Neutrophil (primary cell): ENCODE measurements around the gene CTNNA2.

Experiments
- H3K27ac ChIP-seq: fragments of 200-600 bp; sonication (generic); 2 replicates; pipeline ENCODE4 v1.5.1; 2016; ENCODE audit warnings: mild to moderate bottlenecking, moderate library complexity
- H3K27me3 ChIP-seq: fragments of 200-600 bp; sonication (generic); 2 replicates; pipeline ENCODE4 v1.6.0; 2016; ENCODE audit warnings: mild to moderate bottlenecking
- H3K36me3 ChIP-seq: fragments of 200-600 bp; sonication (generic); 2 replicates; pipeline ENCODE4 v1.5.1; 2017
- H3K4me1 ChIP-seq, 2 experiments: fragments of 200-600 bp in 1 of 2; sonication (generic) in 1 of 2; 1 replicate in 1 of 2; 2 replicates in 1 of 2; pipeline versions ENCODE4 v1.5.1 to v1.6.1; 2013 to 2016; ENCODE audit warnings: low read depth in 1 of 2, low read length in 1 of 2, mild to moderate bottlenecking in 1 of 2, moderate library complexity in 1 of 2; ENCODE audit not compliant: control insufficient read depth in 1 of 2, insufficient read depth in 1 of 2
- H3K4me3 ChIP-seq, 2 experiments: fragments of 200-600 bp in 1 of 2; sonication (generic) in 1 of 2; 1 replicate in 1 of 2; 2 replicates in 1 of 2; pipeline ENCODE4 v1.5.1; 2013 to 2016; ENCODE audit warnings: low read depth in 1 of 2, low read length in 1 of 2, mild to moderate bottlenecking in 1 of 2, moderate library complexity in 1 of 2
- H3K9me3 ChIP-seq: fragments of 200-600 bp; sonication (generic); 2 replicates; pipeline ENCODE4 v1.5.1; 2016
- TF ChIP-seq, protein P1 (sequence below): fragments of 200-600 bp; sonication (generic); IDR thresholded peaks from 2 replicates; pipeline ENCODE4 v1.5.1; 2016; ENCODE audit warnings: antibody characterized with exemption

CTNNA2 gene

DNA sequence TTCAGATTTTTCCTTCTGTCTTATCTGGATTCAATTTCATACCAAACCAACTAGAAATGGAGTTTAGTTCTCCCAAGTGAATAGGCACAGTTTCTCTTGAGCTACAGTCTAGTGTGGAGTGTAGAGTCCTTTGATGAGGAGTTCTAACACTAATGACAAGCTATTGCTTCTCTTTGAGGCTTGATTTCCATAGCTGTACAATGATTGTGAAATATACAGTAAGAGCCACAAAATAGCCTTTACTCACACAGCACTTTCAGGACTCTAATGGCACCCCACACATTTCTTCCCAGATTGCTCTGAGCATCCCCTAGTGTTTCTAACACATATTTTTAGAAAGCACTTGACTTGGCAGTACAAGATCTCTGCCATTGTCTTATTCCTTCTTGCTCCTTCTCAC is 638.4 kb downstream of the CTNNA2 start:
- TF ChIP-seq, protein P1, sequence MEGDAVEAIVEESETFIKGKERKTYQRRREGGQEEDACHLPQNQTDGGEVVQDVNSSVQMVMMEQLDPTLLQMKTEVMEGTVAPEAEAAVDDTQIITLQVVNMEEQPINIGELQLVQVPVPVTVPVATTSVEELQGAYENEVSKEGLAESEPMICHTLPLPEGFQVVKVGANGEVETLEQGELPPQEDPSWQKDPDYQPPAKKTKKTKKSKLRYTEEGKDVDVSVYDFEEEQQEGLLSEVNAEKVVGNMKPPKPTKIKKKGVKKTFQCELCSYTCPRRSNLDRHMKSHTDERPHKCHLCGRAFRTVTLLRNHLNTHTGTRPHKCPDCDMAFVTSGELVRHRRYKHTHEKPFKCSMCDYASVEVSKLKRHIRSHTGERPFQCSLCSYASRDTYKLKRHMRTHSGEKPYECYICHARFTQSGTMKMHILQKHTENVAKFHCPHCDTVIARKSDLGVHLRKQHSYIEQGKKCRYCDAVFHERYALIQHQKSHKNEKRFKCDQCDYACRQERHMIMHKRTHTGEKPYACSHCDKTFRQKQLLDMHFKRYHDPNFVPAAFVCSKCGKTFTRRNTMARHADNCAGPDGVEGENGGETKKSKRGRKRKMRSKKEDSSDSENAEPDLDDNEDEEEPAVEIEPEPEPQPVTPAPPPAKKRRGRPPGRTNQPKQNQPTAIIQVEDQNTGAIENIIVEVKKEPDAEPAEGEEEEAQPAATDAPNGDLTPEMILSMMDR = no peak
- no peaks in the 10 kb centered on the region for H3K27me3 ChIP-seq
- no peaks in the 10 kb centered on the region for H3K36me3 ChIP-seq
- H3K27ac ChIP-seq = no peak overlapping the region
- H3K4me3 ChIP-seq = no peak overlapping the region
- no peaks in the 10 kb centered on the region for H3K4me1 ChIP-seq
- no peaks in the 10 kb centered on the region for H3K9me3 ChIP-seq

DNA sequence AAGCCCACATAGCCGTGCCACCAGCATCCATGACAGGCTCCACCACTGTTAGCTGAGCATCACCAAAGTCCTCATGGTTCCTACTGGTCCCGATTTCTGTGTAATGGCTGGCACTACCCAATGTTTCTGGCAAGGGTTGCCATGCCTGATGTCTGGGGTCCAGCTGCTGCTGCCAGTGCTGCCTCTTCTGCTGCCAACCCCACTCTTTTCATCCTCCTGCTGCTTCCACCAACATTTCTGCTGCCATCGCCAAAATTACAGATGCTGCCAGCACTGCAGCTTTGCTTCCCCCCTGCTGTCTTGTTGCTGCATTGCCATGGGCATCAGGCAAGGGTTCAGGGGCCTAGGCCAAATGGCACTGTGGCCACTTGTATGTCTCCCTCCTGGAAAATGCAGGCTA is 638.8 kb downstream of the CTNNA2 start:
- Histone ChIP-seq H3K9me3 (no peaks in the 10 kb centered on the region), H3K27ac (no peak overlapping the region), H3K27me3 (no peaks in the 10 kb centered on the region), H3K4me3 (no peak overlapping the region), H3K4me1 (no peaks in the 10 kb centered on the region), H3K36me3 (no peaks in the 10 kb centered on the region)
- TF ChIP-seq, protein P1 = no peak

DNA sequence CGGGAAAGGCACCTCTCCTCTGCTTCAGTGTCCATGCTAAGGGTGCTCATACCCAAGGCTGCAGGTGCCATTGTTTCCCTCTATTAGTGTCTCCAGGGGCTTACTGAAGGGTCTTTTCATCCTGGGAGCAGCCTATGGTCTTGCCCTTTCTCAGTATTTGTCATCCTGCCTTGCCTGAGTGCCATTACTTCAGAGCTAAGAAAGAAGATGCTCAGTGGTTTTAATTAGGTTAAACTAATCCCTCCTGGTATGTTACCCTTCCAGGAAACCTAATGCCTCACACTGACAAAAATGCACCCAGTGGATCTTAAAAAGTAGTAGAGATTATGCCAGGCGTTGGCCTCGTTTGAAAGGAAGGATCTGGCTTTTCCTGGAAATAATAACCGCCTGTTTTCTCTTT is 640.3 kb downstream of the CTNNA2 start:
- Histone ChIP-seq H3K4me1 (no peaks in the 10 kb centered on the region), H3K27ac (no peak overlapping the region), H3K36me3 (no peaks in the 10 kb centered on the region), H3K9me3 (no peaks in the 10 kb centered on the region), H3K27me3 (no peaks in the 10 kb centered on the region), H3K4me3 (no peak overlapping the region)
- TF ChIP-seq, protein P1 = no peak

DNA sequence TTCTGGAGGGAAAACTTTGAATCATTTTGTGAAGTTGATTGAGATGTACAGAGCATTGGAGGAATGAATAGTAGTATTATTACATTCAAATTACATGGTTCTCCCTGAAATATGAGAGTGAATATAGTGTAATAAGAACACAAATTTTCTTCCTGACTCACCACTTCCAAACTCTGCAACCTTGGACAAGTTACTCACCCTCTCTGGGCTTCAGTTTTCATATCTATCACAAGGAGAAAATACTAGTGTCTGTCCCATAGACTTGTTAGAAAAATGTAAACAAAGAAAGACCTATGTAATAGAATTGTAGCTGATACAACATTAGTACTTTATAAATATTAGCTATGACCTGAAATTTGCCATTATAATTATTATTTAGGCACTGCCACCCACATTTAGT is 640.9 kb downstream of the CTNNA2 start:
- Histone ChIP-seq H3K27ac (no peak overlapping the region), H3K4me1 (no peaks in the 10 kb centered on the region), H3K4me3 (no peak overlapping the region), H3K27me3 (no peaks in the 10 kb centered on the region), H3K36me3 (no peaks in the 10 kb centered on the region), H3K9me3 (no peaks in the 10 kb centered on the region)
- TF ChIP-seq, protein P1 = no peak

DNA sequence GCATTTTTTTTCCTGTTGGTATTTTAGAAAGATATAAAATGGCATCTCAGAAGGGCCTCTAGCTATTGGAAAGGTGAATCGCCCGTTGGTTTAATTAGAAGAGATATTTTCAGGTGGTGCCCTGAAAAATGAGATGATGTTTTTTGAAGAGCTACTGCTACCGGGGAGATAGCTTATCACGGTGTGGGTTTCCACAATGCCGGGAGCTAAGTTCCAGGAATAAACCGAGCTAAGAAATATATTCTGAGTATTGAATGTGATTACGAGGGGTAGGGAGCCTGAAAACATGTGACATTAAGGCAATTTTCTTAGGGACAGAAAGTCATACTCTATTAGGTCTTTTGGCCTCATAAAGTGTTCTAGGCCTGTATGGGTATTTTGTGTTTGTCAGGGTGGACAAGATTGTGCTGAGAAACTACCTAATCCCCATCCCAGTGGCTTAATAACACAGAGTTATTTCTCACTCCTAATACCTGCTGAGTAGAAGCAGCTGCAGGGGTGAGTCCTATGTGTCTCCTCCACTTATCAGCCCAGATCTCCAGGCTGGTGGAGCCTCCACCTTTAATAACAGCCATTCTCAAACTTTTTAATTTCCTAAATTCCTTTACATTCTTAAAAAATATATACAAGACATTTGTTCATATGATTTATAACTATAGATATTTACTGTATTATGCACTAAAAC is 641.5 kb downstream of the CTNNA2 start:
- H3K9me3 ChIP-seq = no peaks in the 10 kb centered on the region
- H3K27me3 ChIP-seq = no peaks in the 10 kb centered on the region
- H3K27ac ChIP-seq = no peak overlapping the region
- no peaks in the 10 kb centered on the region for H3K36me3 ChIP-seq
- H3K4me3 ChIP-seq = no peak overlapping the region
- H3K4me1 ChIP-seq = no peaks in the 10 kb centered on the region
- TF ChIP-seq, protein P1 = no peak

DNA sequence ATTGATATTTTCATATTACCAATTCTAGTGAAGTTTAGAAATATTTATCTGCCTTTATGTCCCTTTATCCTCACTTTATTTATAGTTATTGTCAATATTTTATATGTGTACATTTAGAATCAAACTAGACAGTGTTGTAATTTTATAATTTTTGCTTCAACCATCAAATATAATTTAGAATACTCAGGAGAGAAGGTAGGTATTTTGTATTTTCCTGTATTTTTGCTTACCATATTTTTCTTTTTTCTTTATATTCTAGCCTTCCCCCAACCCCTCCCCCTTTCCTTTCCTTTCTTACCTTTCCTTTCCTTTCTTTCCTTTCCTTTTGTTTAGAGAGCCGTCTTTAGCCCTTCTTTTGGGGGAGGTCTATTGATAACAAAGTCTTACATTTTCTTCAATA is 651.5 kb downstream of the CTNNA2 start:
- H3K9me3 ChIP-seq = no peaks in the 10 kb centered on the region
- H3K36me3 ChIP-seq = no peaks in the 10 kb centered on the region
- no peak overlapping the region for H3K27ac ChIP-seq
- H3K27me3 ChIP-seq = no peaks in the 10 kb centered on the region
- H3K4me1 ChIP-seq = no peaks in the 10 kb centered on the region
- TF ChIP-seq, protein P1 = no peak
- H3K4me3 ChIP-seq = no peak overlapping the region
